GM23338 (cell line): ENCODE data around the gene MUC5AC. TPM values are rescaled to one million over a fixed set of nuclear protein-coding genes. Genes with fewer than 3 reads are reported as not detected.

Experiments
- ATAC-seq: fragments of 200-7000 bp; cut with Tn5 transposase; 3 replicates; pipeline ENCODE4 v1.9.1; 2020
- DNase-seq: peaks from one replicate; pipeline ENCODE4 v3.0.0-alpha.2; 2015; ENCODE audit warnings: low spot score
- H2AFZ ChIP-seq: fragments of 200-600 bp; sonication (generic); 2 replicates; pipeline ENCODE4 v1.8.0; 2016; ENCODE audit warnings: antibody characterized with exemption, mild to moderate bottlenecking, moderate library complexity
- H3F3A ChIP-seq: fragments of 200-600 bp; sonication (generic); replicated peaks from 2 replicates; pipeline ENCODE4 v1.8.0; 2017; ENCODE audit warnings: antibody characterized with exemption, mixed run types, low read depth
- H3K27ac ChIP-seq: fragments of 200-600 bp; sonication (generic); 2 replicates; pipeline ENCODE4 v1.6.1; 2016; ENCODE audit warnings: low read depth
- H3K27me3 ChIP-seq: fragments of 200-600 bp; sonication (generic); 2 replicates; pipeline ENCODE4 v1.8.0; 2016; ENCODE audit warnings: mild to moderate bottlenecking, mixed run types, moderate library complexity; ENCODE audit not compliant: insufficient read depth
- H3K36me3 ChIP-seq: fragments of 200-600 bp; sonication (generic); 2 replicates; pipeline ENCODE4 v1.8.0; 2016; ENCODE audit warnings: mild to moderate bottlenecking; ENCODE audit not compliant: insufficient read depth
- H3K4me1 ChIP-seq: fragments of 200-600 bp; sonication (generic); 2 replicates; pipeline ENCODE4 v1.8.0; 2016; ENCODE audit warnings: mild to moderate bottlenecking, moderate library complexity; ENCODE audit not compliant: insufficient read depth
- H3K4me2 ChIP-seq: fragments of 200-600 bp; sonication (generic); 2 replicates; pipeline ENCODE4 v1.7.1; 2017; ENCODE audit warnings: mixed run types
- H3K4me3 ChIP-seq: fragments of 200-600 bp; sonication (generic); 2 replicates; pipeline ENCODE4 v1.6.1; 2016; ENCODE audit warnings: mixed run types
- H3K79me2 ChIP-seq: fragments of 200-600 bp; sonication (generic); replicated peaks from 2 replicates; pipeline ENCODE4 v1.8.0; 2017; ENCODE audit warnings: mild to moderate bottlenecking; ENCODE audit not compliant: insufficient read depth
- H3K9me2 ChIP-seq: fragments of 200-600 bp; sonication (generic); 2 replicates; pipeline ENCODE4 v1.8.0; 2017; ENCODE audit not compliant: insufficient read depth
- H4K20me1 ChIP-seq: fragments of 200-600 bp; sonication (generic); replicated peaks from 2 replicates; pipeline ENCODE4 v1.8.0; 2017; ENCODE audit warnings: mild to moderate bottlenecking; ENCODE audit not compliant: insufficient read depth
- H3K27ac Mint-ChIP-seq: 2 replicates; pipeline ENCODE4 v1.8.0; 2020; ENCODE audit warnings: inconsistent platforms, mild to moderate bottlenecking, moderate library complexity, mixed read lengths
- H3K27me3 Mint-ChIP-seq: 3 replicates; pipeline ENCODE4 v1.8.0; 2022; ENCODE audit warnings: low read depth, mild to moderate bottlenecking, moderate library complexity, mixed read lengths, inconsistent platforms; ENCODE audit not compliant: insufficient read depth, poor library complexity
- H3K36me3 Mint-ChIP-seq: 3 replicates; pipeline ENCODE4 v1.8.0; 2021; ENCODE audit warnings: low read depth, mild to moderate bottlenecking, inconsistent platforms, moderate library complexity, mixed read lengths
- H3K4me1 Mint-ChIP-seq: 3 replicates; pipeline ENCODE4 v1.8.0; 2020; ENCODE audit warnings: mild to moderate bottlenecking, inconsistent platforms, mixed read lengths
- H3K4me3 Mint-ChIP-seq: 3 replicates; pipeline ENCODE4 v1.8.0; 2021; ENCODE audit warnings: moderate library complexity, mild to moderate bottlenecking, inconsistent platforms, mixed read lengths
- H3K9me3 Mint-ChIP-seq: 3 replicates; pipeline ENCODE4 v1.8.0; 2020; ENCODE audit warnings: moderate library complexity, mild to moderate bottlenecking, inconsistent platforms, mixed read lengths
- CREB1 ChIP-seq: fragments of 250-450 bp; sonication (Bioruptor Pico); IDR thresholded peaks from 2 replicates; pipeline ENCODE4 v1.5.0; 2020; ENCODE audit warnings: low read depth, mild to moderate bottlenecking, moderate library complexity
- CTCF ChIP-seq, 2 experiments: fragments of 200-600 bp in 1 of 2; sonication (generic) in 1 of 2; conservative IDR thresholded peaks; 2 replicates each; pipeline versions ENCODE4 v1.5.1 to v1.6.1; 2016 to 2017; ENCODE audit warnings: antibody characterized with exemption in 2 of 2, low read depth in 2 of 2, mild to moderate bottlenecking in 2 of 2, moderate library complexity in 1 of 2
- ETS1 ChIP-seq: IDR thresholded peaks from 2 replicates; pipeline ENCODE4 v1.6.1; 2016; ENCODE audit warnings: antibody characterized with exemption
- EZH2 ChIP-seq: fragments of 200-600 bp; sonication (generic); IDR thresholded peaks from one replicate; pipeline ENCODE4 v1.8.0; 2017; ENCODE audit warnings: antibody characterized with exemption, mild to moderate bottlenecking, low read depth; ENCODE audit not compliant: unreplicated experiment
- EZH2phosphoT487 ChIP-seq: fragments of 200-600 bp; sonication (generic); IDR thresholded peaks from one replicate; pipeline ENCODE4 v1.8.1; 2018; ENCODE audit warnings: antibody characterized with exemption; ENCODE audit not compliant: unreplicated experiment
- JUNB ChIP-seq: IDR thresholded peaks from one replicate; pipeline ENCODE4 v1.6.1; 2016; ENCODE audit warnings: antibody characterized with exemption; ENCODE audit not compliant: unreplicated experiment
- NANOG ChIP-seq: IDR thresholded peaks from 2 replicates; pipeline ENCODE4 v1.6.1; 2016; ENCODE audit warnings: antibody characterized with exemption, borderline replicate concordance
- POLR2AphosphoS5 ChIP-seq: IDR thresholded peaks from 2 replicates; pipeline ENCODE4 v1.6.1; 2016; ENCODE audit warnings: antibody characterized with exemption, low read depth
- REST ChIP-seq: IDR thresholded peaks from one replicate; pipeline ENCODE4 v1.6.1; 2018; ENCODE audit warnings: antibody characterized with exemption; ENCODE audit not compliant: unreplicated experiment
- STAT1 ChIP-seq: IDR thresholded peaks from one replicate; pipeline ENCODE4 v1.6.1; 2016; ENCODE audit warnings: antibody characterized with exemption; ENCODE audit not compliant: unreplicated experiment
- ZNF114 ChIP-seq: fragments of 250-450 bp; sonication (Bioruptor Pico); IDR thresholded peaks from 2 replicates; pipeline ENCODE4 v1.5.0; 2020; ENCODE audit warnings: mild to moderate bottlenecking, moderate library complexity
- ZNF331 ChIP-seq: fragments of 250-450 bp; sonication (Bioruptor Pico); IDR thresholded peaks from 2 replicates; pipeline ENCODE4 v1.5.0; 2020; ENCODE audit warnings: low read depth, mild to moderate bottlenecking, moderate library complexity
- ZNF462 ChIP-seq: fragments of 250-450 bp; sonication (Bioruptor Pico); IDR thresholded peaks from 2 replicates; pipeline ENCODE4 v1.5.0; 2020; ENCODE audit warnings: mild to moderate bottlenecking, moderate library complexity
- polyA plus RNA-seq: library from polyadenylated mRNA; unstranded; fragments of >200 nt; fragmentation: Nextera tagmentation; extraction: Ambion mirVana; gene quantifications from 2 replicates; pipeline ENCODE4 v1.2.1, GENCODE V29; 2016
- total RNA-seq: library from RNA; depleted of rRNA; stranded (reverse); fragments of >200 nt; shearing (Covaris generic); gene quantifications from 2 replicates; pipeline ENCODE4 v1.2.3, GENCODE V29; 2014

MUC5AC gene
- total and polyA plus RNA-seq, 2 experiments from 2014 or later: not detected

- no peak for ATAC-seq
Observed at GRCh38 chr11:1178201-1178885, 20.6 kb downstream of the MUC5AC start.

More at GRCh38 chr11:1178201-1178885, 20.6 kb downstream of the MUC5AC start:
- no peaks in the 10 kb centered on the region for H3F3A ChIP-seq
- H3K27ac Mint-ChIP-seq: no peak overlapping the region
- no peaks in the 10 kb centered on the region for H3K4me1 ChIP-seq
- H3K36me3 Mint-ChIP-seq: peaks cover 5% of the 10 kb centered on the region
- no peaks in the 10 kb centered on the region for H3K36me3 ChIP-seq
- no peak for TF ChIP-seq REST
- TF ChIP-seq ZNF462: no peak
- TF ChIP-seq ZNF114: no peak
- no peak for TF ChIP-seq CTCF (conservative IDR thresholded peaks at IDR 0.05; ENCODE audit: low read depth in 2 of 2)
- no peak for TF ChIP-seq JUNB
- TF ChIP-seq ZNF331: no peak
- TF ChIP-seq EZH2: no peak
- TF ChIP-seq EZH2phosphoT487: no peak
- no peak for TF ChIP-seq NANOG
- TF ChIP-seq CREB1: no peak
- no peak for TF ChIP-seq ETS1
- TF ChIP-seq STAT1: no peak
- no peak for TF ChIP-seq POLR2AphosphoS5
- H3K79me2 ChIP-seq: no peaks in the 10 kb centered on the region
- no peaks in the 10 kb centered on the region for H3K9me2 ChIP-seq
- no peaks in the 10 kb centered on the region for H4K20me1 ChIP-seq
- H3K27me3 Mint-ChIP-seq: peaks cover 3% of the 10 kb centered on the region
- H3K4me1 Mint-ChIP-seq: no peaks in the 10 kb centered on the region
- no peak overlapping the region for H3K27ac ChIP-seq
- H2AFZ ChIP-seq: no peak overlapping the region
- no peak overlapping the region for H3K4me3 Mint-ChIP-seq
- H3K4me3 ChIP-seq: no peak overlapping the region
- no peak overlapping the region for H3K4me2 ChIP-seq
- no peak for DNase-seq
- H3K9me3 Mint-ChIP-seq: peaks cover 13% of the 10 kb centered on the region
- H3K27me3 ChIP-seq: no peaks in the 10 kb centered on the region
